Nephron (organoid): ENCODE results near the gene OR6J1.

Source experiments
- H3K27ac Mint-ChIP-seq, 3 experiments: 2 replicates each; pipeline ENCODE4 v1.8.0; 2020; ENCODE audit warnings: mixed read lengths in 3 of 3, mild to moderate bottlenecking in 2 of 3, moderate library complexity in 1 of 3
- H3K27me3 Mint-ChIP-seq: 2 replicates; pipeline ENCODE4 v1.8.0; 2021; ENCODE audit warnings: low read depth, mild to moderate bottlenecking, moderate library complexity, mixed read lengths
- H3K36me3 Mint-ChIP-seq: 2 replicates; pipeline ENCODE4 v1.8.0; 2020; ENCODE audit warnings: low read depth, mixed read lengths
- H3K4me1 Mint-ChIP-seq: 2 replicates; pipeline ENCODE4 v1.8.0; 2020; ENCODE audit warnings: mixed read lengths
- H3K4me3 Mint-ChIP-seq, 3 experiments: 2 replicates each; pipeline ENCODE4 v1.8.0; 2020; ENCODE audit warnings: mild to moderate bottlenecking in 3 of 3, mixed read lengths in 3 of 3, moderate library complexity in 2 of 3
- H3K9me3 Mint-ChIP-seq: 2 replicates; pipeline ENCODE4 v1.8.0; 2020; ENCODE audit warnings: mixed read lengths
- TF ChIP-seq, protein P1 (sequence below), 3 experiments: fragments of 200-600 bp; sonication (generic); IDR thresholded peaks; one replicate each; pipeline ENCODE4 v1.5.0; 2021; ENCODE audit warnings: antibody characterized with exemption in 3 of 3; ENCODE audit not compliant: unreplicated experiment in 3 of 3

The OR6J1 gene

DNA sequence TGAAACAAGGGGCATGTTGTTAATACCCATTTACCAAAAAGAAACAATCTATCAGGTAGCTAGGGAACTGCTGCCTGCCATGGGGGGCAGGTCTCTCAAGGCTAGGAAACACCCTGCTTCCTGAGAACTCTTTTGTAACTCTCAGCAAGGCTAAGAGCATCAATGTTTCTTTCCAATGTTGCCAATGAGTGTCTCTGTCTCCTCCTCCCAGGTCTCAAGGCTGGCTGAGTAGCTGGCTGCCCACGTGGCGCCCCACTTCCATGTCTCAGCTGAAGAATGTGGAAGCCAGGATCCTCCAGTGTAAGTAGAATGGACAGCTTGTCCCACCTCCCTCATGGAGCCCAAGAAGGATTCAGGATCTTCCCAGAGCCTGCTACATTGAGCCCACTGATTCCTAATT is 42.7 kb downstream of the OR6J1 start:
- TF ChIP-seq, protein P1, sequence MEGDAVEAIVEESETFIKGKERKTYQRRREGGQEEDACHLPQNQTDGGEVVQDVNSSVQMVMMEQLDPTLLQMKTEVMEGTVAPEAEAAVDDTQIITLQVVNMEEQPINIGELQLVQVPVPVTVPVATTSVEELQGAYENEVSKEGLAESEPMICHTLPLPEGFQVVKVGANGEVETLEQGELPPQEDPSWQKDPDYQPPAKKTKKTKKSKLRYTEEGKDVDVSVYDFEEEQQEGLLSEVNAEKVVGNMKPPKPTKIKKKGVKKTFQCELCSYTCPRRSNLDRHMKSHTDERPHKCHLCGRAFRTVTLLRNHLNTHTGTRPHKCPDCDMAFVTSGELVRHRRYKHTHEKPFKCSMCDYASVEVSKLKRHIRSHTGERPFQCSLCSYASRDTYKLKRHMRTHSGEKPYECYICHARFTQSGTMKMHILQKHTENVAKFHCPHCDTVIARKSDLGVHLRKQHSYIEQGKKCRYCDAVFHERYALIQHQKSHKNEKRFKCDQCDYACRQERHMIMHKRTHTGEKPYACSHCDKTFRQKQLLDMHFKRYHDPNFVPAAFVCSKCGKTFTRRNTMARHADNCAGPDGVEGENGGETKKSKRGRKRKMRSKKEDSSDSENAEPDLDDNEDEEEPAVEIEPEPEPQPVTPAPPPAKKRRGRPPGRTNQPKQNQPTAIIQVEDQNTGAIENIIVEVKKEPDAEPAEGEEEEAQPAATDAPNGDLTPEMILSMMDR (IDR thresholded peaks at IDR 0.05; ENCODE audit: unreplicated experiment in 3 of 3): no peak
- no peak overlapping the region for H3K4me3 Mint-ChIP-seq
- peaks cover 17% of the 10 kb centered on the region for H3K4me1 Mint-ChIP-seq
- no peak overlapping the region for H3K27ac Mint-ChIP-seq
- peaks cover 41% of the 10 kb centered on the region for H3K36me3 Mint-ChIP-seq
- H3K9me3 Mint-ChIP-seq: no peaks in the 10 kb centered on the region
- peaks cover 6% of the 10 kb centered on the region for H3K27me3 Mint-ChIP-seq

DNA sequence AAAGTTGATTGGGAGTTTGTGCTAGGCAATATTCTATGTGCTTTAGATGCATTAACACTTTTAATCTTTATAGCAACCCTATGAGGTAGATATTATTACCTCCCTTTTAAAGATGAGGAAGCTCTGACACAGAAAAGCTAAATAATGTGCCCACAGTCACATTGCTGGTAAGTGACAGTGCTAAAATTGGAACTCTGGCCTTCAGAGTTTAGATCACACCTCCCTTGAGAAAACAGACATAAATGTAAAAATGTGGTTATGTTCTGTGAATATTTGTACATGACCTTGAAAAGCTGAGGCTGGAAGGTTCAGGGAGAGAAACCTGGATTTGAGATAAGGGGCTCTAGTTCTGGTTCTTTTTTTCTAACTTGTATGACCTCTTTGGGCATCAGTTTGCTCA is 44.1 kb downstream of the OR6J1 start:
- H3K27me3 Mint-ChIP-seq: peaks cover 6% of the 10 kb centered on the region
- TF ChIP-seq, protein P1 (IDR thresholded peaks at IDR 0.05; ENCODE audit: unreplicated experiment in 3 of 3): no peak
- H3K36me3 Mint-ChIP-seq: peaks cover 27% of the 10 kb centered on the region
- H3K9me3 Mint-ChIP-seq: no peaks in the 10 kb centered on the region
- H3K4me1 Mint-ChIP-seq: peaks cover 17% of the 10 kb centered on the region
- H3K4me3 Mint-ChIP-seq: peak overlapping the region; percentile 93 to 97 (median 97)
- H3K27ac Mint-ChIP-seq: no peak overlapping the region

DNA sequence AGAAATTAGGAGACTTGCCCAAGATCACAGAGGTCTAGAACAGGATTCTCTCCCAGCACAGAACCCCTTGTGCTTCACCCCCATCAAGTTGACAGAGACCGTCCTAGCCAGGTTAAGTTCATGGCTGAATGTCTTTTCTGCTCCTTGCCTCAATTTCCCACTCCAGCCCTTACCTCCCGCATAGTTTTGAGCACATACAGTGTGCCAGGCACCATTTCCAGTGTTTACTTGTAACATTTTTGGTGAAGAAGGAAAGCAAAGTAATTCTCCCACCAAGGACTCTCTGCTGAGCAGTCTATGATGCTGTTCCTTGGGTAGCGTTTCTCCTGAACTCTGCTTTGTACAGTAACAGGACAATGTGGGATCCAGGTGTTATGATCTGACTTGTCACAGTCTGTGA is 44.8 kb downstream of the OR6J1 start:
- H3K36me3 Mint-ChIP-seq: peaks cover 24% of the 10 kb centered on the region
- peak overlapping the region; percentile 80 to 92 (median 91) for H3K27ac Mint-ChIP-seq
- TF ChIP-seq, protein P1 (IDR thresholded peaks at IDR 0.05; ENCODE audit: unreplicated experiment in 3 of 3): no peak
- peak overlapping the region; percentile 93 to 97 (median 97) for H3K4me3 Mint-ChIP-seq
- H3K9me3 Mint-ChIP-seq: no peaks in the 10 kb centered on the region
- peaks cover 17% of the 10 kb centered on the region for H3K4me1 Mint-ChIP-seq
- peaks cover 6% of the 10 kb centered on the region for H3K27me3 Mint-ChIP-seq

DNA sequence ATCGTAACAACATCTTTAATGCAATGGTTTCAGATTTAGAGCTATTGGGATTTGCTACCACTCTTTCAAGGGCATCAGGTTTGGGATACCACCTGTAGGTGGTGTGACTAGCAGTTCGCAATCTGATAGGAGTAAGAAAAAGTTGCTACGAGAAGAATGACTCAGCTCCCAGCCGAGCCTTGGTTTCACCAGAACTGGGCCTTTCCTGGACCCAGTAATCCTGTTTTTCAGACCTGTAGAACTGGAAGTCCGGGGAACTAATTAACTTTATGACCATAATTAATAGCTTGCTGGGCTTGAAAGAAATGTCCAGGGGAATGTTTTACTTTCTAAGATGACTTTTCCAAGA is 45.3 kb downstream of the OR6J1 start:
- peaks cover 17% of the 10 kb centered on the region for H3K4me1 Mint-ChIP-seq
- H3K9me3 Mint-ChIP-seq: no peaks in the 10 kb centered on the region
- H3K36me3 Mint-ChIP-seq: peaks cover 23% of the 10 kb centered on the region
- peak overlapping the region; percentile 80 to 92 (median 91) for H3K27ac Mint-ChIP-seq
- H3K27me3 Mint-ChIP-seq: peaks cover 6% of the 10 kb centered on the region
- H3K4me3 Mint-ChIP-seq: peak overlapping the region; percentile 93 to 97 (median 97)
- TF ChIP-seq, protein P1 (IDR thresholded peaks at IDR 0.05; ENCODE audit: unreplicated experiment in 3 of 3): peak in 2 of 3 experiments; percentile 22 to 39

DNA sequence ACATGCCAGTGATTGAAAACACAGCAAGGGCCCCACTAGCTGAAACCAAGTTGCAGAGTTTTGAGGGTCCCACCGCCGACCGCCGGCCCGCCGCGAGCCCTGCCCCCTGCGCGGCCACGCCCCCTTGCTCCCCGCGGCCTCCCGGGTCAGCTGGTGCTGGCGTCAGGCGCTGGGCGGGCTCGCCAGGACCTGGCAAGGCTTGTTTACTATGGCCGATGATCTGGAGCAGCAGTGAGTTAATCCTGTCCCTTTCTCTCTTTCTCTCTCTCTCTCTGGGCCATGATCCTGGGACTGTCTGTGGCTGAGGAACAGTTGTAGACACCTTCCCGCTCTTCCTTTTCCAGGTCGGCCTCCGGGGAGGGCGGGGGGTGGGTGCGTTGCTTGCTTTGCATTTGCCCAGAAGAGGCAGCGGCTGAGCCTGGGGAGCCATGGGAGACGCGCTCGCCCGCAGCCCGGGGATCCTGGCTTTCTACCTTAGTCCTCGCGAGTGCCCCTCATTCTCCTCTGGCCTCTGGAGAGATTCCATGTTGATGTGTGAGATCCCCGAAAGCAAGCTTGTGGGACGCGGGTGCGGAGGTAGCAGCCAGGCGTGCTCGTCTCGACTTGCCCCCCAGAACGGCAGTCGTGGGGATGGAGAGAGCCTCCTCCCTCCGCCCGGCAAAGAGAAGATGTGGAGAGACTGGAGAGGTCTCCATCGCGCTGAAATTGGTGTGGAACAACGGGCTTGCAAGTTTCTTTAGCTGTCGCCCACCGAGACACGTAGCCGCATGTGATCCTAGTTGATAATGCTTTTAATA is 45.9 kb downstream of the OR6J1 start, which contains the start of gene ABHD4:
Gene ABHD4 (plus strand): TSS at position 202 of the 797 bp plus-strand sequence. CDS start 7 bp downstream, at position 209.
- TF ChIP-seq, protein P1 (IDR thresholded peaks at IDR 0.05; ENCODE audit: unreplicated experiment in 3 of 3): no peak
- no peaks in the 10 kb centered on the region for H3K9me3 Mint-ChIP-seq
- peaks cover 17% of the 10 kb centered on the region for H3K36me3 Mint-ChIP-seq
- H3K27ac Mint-ChIP-seq: peak within 1 kb of the TSS; percentile 80 to 92 (median 91)
- H3K4me1 Mint-ChIP-seq: peaks cover 17% of the 10 kb centered on the region
- peaks cover 6% of the 10 kb centered on the region for H3K27me3 Mint-ChIP-seq
- peak within 1 kb of the TSS; percentile 93 to 97 (median 97) for H3K4me3 Mint-ChIP-seq

DNA sequence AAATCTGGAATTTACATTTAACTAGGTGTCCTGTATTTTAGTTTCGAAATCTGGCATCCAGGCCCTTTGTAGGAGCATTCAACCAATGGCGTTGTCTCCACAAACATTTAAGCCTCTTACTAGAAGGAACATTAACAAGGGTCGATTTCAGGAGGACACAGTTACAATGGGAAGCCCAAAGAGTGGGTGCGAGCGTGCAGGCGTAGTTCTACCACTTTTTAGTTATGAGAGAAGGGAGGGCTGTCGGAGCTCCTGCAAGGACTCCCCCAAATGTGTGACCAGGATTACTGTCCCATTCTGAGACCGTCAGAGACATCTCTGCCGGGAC is 46.4 kb downstream of the OR6J1 start:
- Mint-ChIP-seq H3K9me3 (no peaks in the 10 kb centered on the region), H3K27me3 (peaks cover 6% of the 10 kb centered on the region), H3K27ac (peak overlapping the region; percentile 54 to 92 (median 80)), H3K4me3 (peak overlapping the region; percentile 93 to 97 (median 97)), H3K36me3 (peaks cover 11% of the 10 kb centered on the region), H3K4me1 (peaks cover 17% of the 10 kb centered on the region)
- TF ChIP-seq, protein P1 (IDR thresholded peaks at IDR 0.05; ENCODE audit: unreplicated experiment in 3 of 3): no peak
